T-helper 2 cell (primary cell): ENCODE data around the gene TFB2M.
"Not testable (repeated sequence)": the region's sequence is repeated elsewhere in the genome, so short reads cannot be mapped to it uniquely, and the experiment has no call there.

Experiments used
- DNase-seq, 5 experiments: peaks; one replicate each; pipeline versions ENCODE4 v3.0.0 to v3.0.0-alpha.2; 2012 to 2022
- total RNA-seq, 2 donors: gene quantifications; one replicate each; lab custom pipeline; 2026; lab: John Stamatoyannopoulos, UW

The TFB2M gene
- total RNA-seq = 13.9 to 19.3 reads per million in 2 donors

GRCh38 chr1:246566128-246566812 is at the start of gene TFB2M, which contains the start of gene CNST:
Gene TFB2M, minus strand, starts transcription at chr1:246566261. Its CDS starts 123 bp downstream, at chr1:246566138.
Gene CNST, plus strand, starts transcription at chr1:246566456. Its CDS starts 25,107 bp downstream, at chr1:246591563.
- DNase-seq = peak; percentile 68 to 98 (median 87)

DNA sequence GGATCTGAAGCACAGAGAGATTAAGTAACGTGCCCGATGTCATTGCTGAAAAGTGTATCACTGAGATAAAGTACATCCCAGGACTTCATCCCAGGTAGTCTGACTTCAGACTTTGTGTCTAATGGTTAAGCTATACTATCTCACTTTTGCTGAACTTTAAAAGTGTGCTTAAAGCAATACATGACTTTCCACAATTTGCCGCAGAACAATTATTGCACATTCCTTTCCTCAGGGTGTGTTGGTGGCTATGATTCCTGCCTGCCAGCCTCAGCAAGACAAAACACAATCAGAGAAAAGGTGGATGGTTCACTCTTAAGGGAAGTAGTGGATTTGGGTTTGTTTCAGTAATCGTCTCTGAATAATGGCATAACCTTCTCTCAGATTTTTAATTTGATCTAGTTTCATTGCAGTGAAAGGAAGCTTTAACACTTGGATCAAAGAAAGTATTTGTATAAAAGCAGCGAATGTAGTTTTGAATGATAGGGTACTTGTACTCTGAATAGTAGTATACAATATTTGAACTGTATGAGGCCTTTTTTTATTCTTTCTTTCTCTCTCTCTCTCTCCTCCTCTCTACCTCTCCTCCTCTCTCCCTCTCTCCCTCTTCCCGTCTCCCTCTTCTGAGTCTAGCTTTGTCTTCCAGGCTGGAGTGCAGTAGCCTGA is 47.2 kb upstream of the TFB2M start:
- no peak for DNase-seq

GRCh38 chr1:246609632-246610031 is 43.6 kb upstream of the TFB2M start:
- DNase-seq = no peak

- peak in 1 of 5 experiments; percentile 40 for DNase-seq
These were observed 42.7 kb upstream of the TFB2M start for GRCh38 chr1:246608616-246609376.

- no peak for DNase-seq
These were observed 41.4 kb upstream of the TFB2M start for GRCh38 chr1:246607462-246607861.

- DNase-seq = not testable (repeated sequence)
These were observed 39.2 kb upstream of the TFB2M start for GRCh38 chr1:246605231-246605630.

GRCh38 chr1:246602194-246602593 is 36.1 kb upstream of the TFB2M start:
- peak in 1 of 5 experiments; percentile 87 for DNase-seq

GRCh38 chr1:246600579-246600978 is 34.5 kb upstream of the TFB2M start:
- no peak for DNase-seq

GRCh38 chr1:246599315-246599714 is 33.3 kb upstream of the TFB2M start:
- no peak for DNase-seq

- DNase-seq = no peak
These were observed 31.9 kb upstream of the TFB2M start for GRCh38 chr1:246597971-246598370.

- no peak for DNase-seq
These were observed 31.3 kb upstream of the TFB2M start for GRCh38 chr1:246597340-246597739.

- no peak for DNase-seq
These were observed 29.1 kb upstream of the TFB2M start for GRCh38 chr1:246595146-246595545.

GRCh38 chr1:246592695-246593094 is 26.6 kb upstream of the TFB2M start:
- DNase-seq = no peak

GRCh38 chr1:246591958-246592357 is 25.9 kb upstream of the TFB2M start:
- DNase-seq = no peak

DNA sequence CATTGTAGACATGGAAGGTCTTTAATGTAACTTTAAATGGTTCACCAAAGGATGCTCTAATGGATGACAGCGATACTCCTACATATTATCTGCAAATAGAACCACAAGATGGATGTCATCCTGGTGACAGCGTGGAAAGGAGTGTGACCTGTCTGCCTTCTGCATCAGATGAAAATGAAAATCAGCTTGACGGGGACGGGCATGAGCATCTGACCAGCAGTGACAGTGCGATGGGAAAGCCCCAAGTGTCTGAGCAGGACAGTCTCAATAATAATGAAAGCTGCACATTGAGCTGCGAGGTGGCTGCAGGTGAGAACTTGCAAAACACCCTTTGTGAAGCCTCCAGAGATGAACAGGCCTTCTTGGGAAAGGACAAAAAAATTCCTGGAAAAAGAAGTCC is 25.4 kb upstream of the TFB2M start:
- DNase-seq = no peak

- no peak for DNase-seq
These were observed 25.0 kb upstream of the TFB2M start for GRCh38 chr1:246591047-246591446.

GRCh38 chr1:246589919-246590318 is 23.9 kb upstream of the TFB2M start:
- DNase-seq = not testable (repeated sequence)

DNA sequence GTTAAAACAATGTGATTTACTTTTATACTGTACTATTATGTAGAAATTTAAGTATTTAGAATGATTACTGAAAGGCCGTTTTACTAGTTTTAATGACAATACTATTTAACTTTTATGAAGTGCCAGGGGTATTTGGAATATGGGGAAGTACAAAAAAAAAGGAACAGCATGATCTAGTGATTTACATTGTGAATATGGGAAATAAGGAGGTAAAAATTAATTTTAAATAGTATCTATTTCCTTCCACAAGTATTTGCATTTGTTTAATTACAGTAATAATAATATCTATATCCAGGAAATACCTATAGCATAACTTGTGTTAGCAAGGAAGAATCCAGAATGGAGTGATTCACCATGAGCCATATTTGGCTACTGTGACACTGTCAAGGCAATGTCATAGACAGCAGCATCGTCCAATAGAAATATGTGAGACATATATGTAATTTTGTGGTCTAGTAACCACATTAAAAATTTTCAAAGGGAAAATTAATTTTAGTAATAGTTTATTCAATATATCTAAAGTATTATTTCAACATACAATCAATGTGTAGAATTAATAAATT is 22.2 kb upstream of the TFB2M start:
- DNase-seq = no peak

- DNase-seq = peak in 1 of 5 experiments; percentile 29
These were observed 21.5 kb upstream of the TFB2M start for GRCh38 chr1:246587606-246588005.

DNA sequence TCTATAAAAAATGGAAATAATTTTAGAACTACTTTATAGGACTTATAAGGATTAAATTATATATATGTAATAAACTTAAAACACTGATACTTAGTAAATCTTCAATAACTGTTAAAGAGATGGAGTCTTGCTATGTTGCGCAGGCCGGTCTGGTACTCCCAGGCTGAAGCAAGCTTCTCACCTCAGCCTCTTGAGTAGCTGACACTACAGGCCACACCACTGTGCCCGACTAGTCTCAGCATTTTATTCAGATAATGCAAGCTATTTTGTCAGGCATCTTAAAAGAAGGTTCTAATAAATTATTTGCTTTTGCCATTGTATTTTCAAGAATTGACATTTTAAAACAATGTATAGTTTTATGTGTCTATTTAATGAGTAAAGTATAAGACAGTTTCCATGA is 21.0 kb upstream of the TFB2M start:
- no peak for DNase-seq

DNA sequence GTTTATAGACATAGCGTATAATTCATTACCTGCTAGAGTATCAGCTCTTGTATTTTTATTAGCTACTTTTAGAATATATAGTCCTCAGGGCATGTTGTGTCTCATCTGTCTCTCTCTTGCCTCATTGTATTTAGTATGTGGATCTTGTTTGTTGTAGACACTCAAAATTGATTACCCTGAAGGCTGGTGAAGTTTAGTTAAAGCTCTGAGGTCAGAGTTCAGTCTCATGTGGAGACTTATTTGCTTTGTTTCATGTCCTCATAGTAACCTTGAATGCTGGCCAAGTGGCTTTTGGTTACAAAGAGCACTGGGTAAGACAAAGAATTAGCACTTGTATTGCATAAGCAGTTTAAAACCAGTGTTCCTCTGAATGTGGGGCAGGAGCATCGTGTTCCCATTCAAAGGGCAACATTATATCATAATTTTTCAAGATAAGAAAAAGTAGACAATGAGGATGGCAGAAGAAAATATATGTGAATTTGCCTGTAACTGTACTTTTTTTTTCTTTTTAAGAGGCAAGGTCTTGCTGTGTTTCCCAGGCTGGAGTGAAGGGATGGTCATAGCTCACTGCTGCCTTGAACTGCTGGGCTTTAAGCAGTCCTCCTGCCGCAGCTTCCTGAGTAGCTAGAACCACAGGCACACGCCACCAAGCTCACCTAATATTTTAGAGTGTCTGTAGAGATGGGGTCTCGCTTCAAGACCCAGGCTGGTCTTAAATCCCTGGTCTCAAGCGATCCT is 17.6 kb upstream of the TFB2M start:
- DNase-seq = no peak

DNA sequence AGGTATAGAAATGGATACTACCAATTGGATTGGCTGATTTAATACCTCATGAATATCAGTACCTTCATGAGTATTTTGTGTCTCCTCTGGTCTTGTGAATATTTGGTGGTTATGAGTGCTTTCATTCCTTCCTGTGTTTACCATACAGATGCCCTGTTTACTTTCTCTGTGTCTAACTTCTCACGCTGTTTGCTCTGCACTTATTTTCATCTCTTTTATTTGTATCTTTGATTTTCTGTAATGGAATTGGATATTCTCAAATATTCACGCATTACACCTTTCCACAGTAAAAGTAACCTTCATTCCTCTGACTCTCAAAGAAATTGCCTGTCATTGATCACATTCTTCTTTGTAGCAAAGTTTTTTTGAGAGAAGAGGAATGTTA is 17.0 kb upstream of the TFB2M start:
- no peak for DNase-seq
